PFSK-1 (cell line): Measurements from ENCODE around the gene UBE2Q1.

Experiments used
- FOXP2 ChIP-seq: optimal IDR thresholded peaks from 2 replicates; pipeline ENCODE3; 2011; ENCODE audit warnings: borderline replicate concordance, control low read depth, inconsistent platforms; ENCODE audit not compliant: insufficient read depth; ENCODE audit errors: extremely low read length, extremely low read depth
- POLR2AphosphoS5 ChIP-seq: IDR thresholded peaks from 2 replicates; pipeline ENCODE4 v1.6.1; 2012; ENCODE audit warnings: low read depth, mild to moderate bottlenecking, control low read depth, low read length, moderate library complexity
- SIN3A ChIP-seq: IDR thresholded peaks from 2 replicates; pipeline ENCODE4 v1.6.1; 2012; ENCODE audit warnings: mild to moderate bottlenecking, low read length, moderate library complexity, borderline replicate concordance; ENCODE audit not compliant: insufficient read depth
- TAF1 ChIP-seq: IDR thresholded peaks from 2 replicates; pipeline ENCODE4 v1.6.1; 2012; ENCODE audit warnings: low read length, control low read depth, borderline replicate concordance; ENCODE audit not compliant: insufficient read depth
- TF ChIP-seq, protein P1 (sequence below), 2 experiments: IDR thresholded peaks; 2 replicates each; pipeline versions ENCODE4 v1.6.1 to v1.8.0; 2011 to 2012; ENCODE audit warnings: low read depth in 2 of 2, low read length in 2 of 2, control low read depth in 1 of 2, inconsistent platforms in 1 of 2, mild to moderate bottlenecking in 1 of 2, moderate library complexity in 1 of 2; ENCODE audit not compliant: insufficient read depth in 1 of 2

DNA sequence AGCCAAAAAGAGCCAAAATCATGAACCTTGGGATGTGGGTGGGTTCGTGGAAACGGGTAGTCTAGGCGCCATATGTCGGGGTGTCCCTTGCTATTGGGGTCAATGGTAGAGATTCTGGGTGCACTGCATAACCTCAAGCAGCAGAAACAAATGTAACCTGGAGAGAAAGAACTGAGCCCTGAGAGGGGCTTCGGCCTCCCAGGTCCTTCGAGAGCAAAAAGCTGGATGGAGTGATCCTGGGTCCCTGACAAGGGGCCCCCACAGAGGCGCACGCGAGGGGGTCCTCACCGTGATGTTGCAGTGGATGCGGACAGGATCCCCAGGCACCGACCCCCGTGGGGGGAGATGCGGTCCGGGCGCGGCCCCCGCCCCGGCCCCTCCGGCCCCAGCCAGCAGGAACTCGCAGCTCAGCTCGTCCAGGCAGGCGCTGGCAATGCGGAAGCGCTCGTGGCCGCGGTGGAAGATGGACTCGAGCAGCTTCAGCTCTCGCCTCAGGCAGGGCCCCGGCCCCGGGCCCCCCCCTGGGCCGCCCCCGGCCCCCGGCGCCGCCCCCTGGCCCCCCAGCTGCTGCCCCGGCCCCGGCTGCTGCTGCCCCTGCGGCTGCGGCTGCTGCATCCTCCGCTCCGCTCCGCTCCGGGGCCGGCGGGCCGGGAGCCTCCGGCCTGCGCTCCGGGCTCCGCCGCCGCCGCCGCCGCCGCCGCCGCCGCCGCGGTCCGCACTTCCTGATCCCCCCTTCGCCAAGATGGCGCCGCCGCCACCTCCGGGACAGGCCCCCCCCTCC is at the start of gene UBE2Q1:
- TF ChIP-seq, protein P1, sequence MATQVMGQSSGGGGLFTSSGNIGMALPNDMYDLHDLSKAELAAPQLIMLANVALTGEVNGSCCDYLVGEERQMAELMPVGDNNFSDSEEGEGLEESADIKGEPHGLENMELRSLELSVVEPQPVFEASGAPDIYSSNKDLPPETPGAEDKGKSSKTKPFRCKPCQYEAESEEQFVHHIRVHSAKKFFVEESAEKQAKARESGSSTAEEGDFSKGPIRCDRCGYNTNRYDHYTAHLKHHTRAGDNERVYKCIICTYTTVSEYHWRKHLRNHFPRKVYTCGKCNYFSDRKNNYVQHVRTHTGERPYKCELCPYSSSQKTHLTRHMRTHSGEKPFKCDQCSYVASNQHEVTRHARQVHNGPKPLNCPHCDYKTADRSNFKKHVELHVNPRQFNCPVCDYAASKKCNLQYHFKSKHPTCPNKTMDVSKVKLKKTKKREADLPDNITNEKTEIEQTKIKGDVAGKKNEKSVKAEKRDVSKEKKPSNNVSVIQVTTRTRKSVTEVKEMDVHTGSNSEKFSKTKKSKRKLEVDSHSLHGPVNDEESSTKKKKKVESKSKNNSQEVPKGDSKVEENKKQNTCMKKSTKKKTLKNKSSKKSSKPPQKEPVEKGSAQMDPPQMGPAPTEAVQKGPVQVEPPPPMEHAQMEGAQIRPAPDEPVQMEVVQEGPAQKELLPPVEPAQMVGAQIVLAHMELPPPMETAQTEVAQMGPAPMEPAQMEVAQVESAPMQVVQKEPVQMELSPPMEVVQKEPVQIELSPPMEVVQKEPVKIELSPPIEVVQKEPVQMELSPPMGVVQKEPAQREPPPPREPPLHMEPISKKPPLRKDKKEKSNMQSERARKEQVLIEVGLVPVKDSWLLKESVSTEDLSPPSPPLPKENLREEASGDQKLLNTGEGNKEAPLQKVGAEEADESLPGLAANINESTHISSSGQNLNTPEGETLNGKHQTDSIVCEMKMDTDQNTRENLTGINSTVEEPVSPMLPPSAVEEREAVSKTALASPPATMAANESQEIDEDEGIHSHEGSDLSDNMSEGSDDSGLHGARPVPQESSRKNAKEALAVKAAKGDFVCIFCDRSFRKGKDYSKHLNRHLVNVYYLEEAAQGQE (IDR thresholded peaks at IDR 0.05; ENCODE audit: insufficient read depth in 1 of 2, low read depth in 2 of 2, low read length in 2 of 2), result no peak
- TF ChIP-seq TAF1, result no peak
- no peak; the same call in 1 of the 2 replicates for TF ChIP-seq POLR2AphosphoS5
- TF ChIP-seq SIN3A, result no peak
- no peak for TF ChIP-seq FOXP2
